Activated naive CD4-positive, alpha-beta T cell treated with anti-CD3 and anti-CD28 coated beads, Interleukin-2, amount 50 U/mL, for 16 hours (primary cell): Measurements from ENCODE around the gene PTRHD1.

Source experiments
- DNase-seq: peaks from one replicate; pipeline ENCODE4 v3.0.0-alpha.2; 2020

The PTRHD1 gene

GRCh38 chr2:24828238-24828996 lies 35.2 kb upstream of the PTRHD1 start:
- DNase-seq = no peak

GRCh38 chr2:24827321-24828237 lies 34.4 kb upstream of the PTRHD1 start:
- peak; percentile 70 for DNase-seq

- DNase-seq = no peak
Observed at GRCh38 chr2:24826773-24827145, 33.6 kb upstream of the PTRHD1 start.

- DNase-seq = no peak
Observed at GRCh38 chr2:24825883-24826772, 32.9 kb upstream of the PTRHD1 start.

GRCh38 chr2:24824966-24825882 lies 32.0 kb upstream of the PTRHD1 start:
- DNase-seq = no peak

- no peak for DNase-seq
Observed at GRCh38 chr2:24824071-24824588, 30.9 kb upstream of the PTRHD1 start.

GRCh38 chr2:24822049-24822706 lies 29.0 kb upstream of the PTRHD1 start:
- no peak for DNase-seq

- no peak for DNase-seq
Observed at GRCh38 chr2:24821433-24821891, 28.3 kb upstream of the PTRHD1 start.

- no peak for DNase-seq
Observed at GRCh38 chr2:24820598-24821432, 27.6 kb upstream of the PTRHD1 start.

- DNase-seq = no peak
Observed at GRCh38 chr2:24820175-24820513, 27.0 kb upstream of the PTRHD1 start.

- no peak for DNase-seq
Observed at GRCh38 chr2:24819442-24820174, 26.4 kb upstream of the PTRHD1 start.

GRCh38 chr2:24818721-24819167 lies 25.6 kb upstream of the PTRHD1 start:
- DNase-seq = no peak

GRCh38 chr2:24816884-24817283 lies 23.7 kb upstream of the PTRHD1 start:
- DNase-seq = no peak

- no peak for DNase-seq
Observed at GRCh38 chr2:24816404-24816803, 23.2 kb upstream of the PTRHD1 start.

GRCh38 chr2:24815171-24815570 lies 22.0 kb upstream of the PTRHD1 start:
- no peak for DNase-seq

- no peak for DNase-seq
Observed at GRCh38 chr2:24814516-24814915, 21.3 kb upstream of the PTRHD1 start.

GRCh38 chr2:24813691-24814137 lies 20.5 kb upstream of the PTRHD1 start:
- DNase-seq = no peak

GRCh38 chr2:24809316-24810007 lies 16.3 kb upstream of the PTRHD1 start:
- no peak for DNase-seq

- DNase-seq = no peak
Observed at GRCh38 chr2:24806661-24807036, 13.5 kb upstream of the PTRHD1 start.
